T-helper 17 cell (primary cell): Measurements from ENCODE around the gene AAGAB. TPM values are rescaled to one million over a fixed set of nuclear protein-coding genes. Genes with fewer than 3 reads are reported as not detected.

Experiments
- ATAC-seq: fragments of 150-1000 bp; cut with Tn5 transposase; 2 replicates; pipeline ENCODE4 v1.10.0; 2021; ENCODE audit warnings: mild to moderate bottlenecking, moderate library complexity
- DNase-seq, 3 donors: peaks; one replicate each; pipeline versions ENCODE4 v3.0.0 to v3.0.0-alpha.2; 2020 to 2021
- H3K9me3 ChIP-seq: one replicate; pipeline ENCODE4 v1.7.0; 2013; ENCODE audit warnings: low read length, mild to moderate bottlenecking; ENCODE audit not compliant: control insufficient read depth, poor library complexity, severe bottlenecking
- H3K27ac Mint-ChIP-seq: one replicate; pipeline ENCODE4 v1.8.0; 2022; ENCODE audit warnings: mild to moderate bottlenecking, moderate library complexity, mixed read lengths
- H3K27me3 Mint-ChIP-seq: one replicate; pipeline ENCODE4 v1.8.0; 2022; ENCODE audit warnings: mixed read lengths
- H3K36me3 Mint-ChIP-seq: one replicate; pipeline ENCODE4 v1.8.0; 2022; ENCODE audit warnings: low read depth, mixed read lengths
- H3K4me1 Mint-ChIP-seq: one replicate; pipeline ENCODE4 v1.8.0; 2022; ENCODE audit warnings: mild to moderate bottlenecking, mixed read lengths
- H3K4me3 Mint-ChIP-seq: one replicate; pipeline ENCODE4 v1.8.0; 2022; ENCODE audit warnings: mild to moderate bottlenecking, moderate library complexity, mixed read lengths
- total RNA-seq, 4 donors: library from RNA in 2 of 4; stranded (reverse) in 2 of 4; gene quantifications; one replicate each; pipeline ENCODE4 v1.2.3 and lab custom pipeline; 2022 to 2026

AAGAB gene
- total RNA-seq, 2 donors from 2014 or later: 29.0 to 30.6 TPM

GRCh38 chr15:67196672-67197363 is 57.6 kb downstream of the AAGAB start:
- peaks cover 3% of the 10 kb centered on the region for H3K36me3 Mint-ChIP-seq
- no peak overlapping the region for H3K4me3 Mint-ChIP-seq
- no peaks in the 10 kb centered on the region for H3K27me3 Mint-ChIP-seq
- peaks cover 22% of the 10 kb centered on the region for H3K4me1 Mint-ChIP-seq
- no peaks in the 10 kb centered on the region for H3K9me3 ChIP-seq
- H3K27ac Mint-ChIP-seq: peak overlapping the region; percentile 19
- DNase-seq (no peak), ATAC-seq (no peak)

- Mint-ChIP-seq H3K4me1 (peaks cover 20% of the 10 kb centered on the region), H3K27me3 (no peaks in the 10 kb centered on the region), H3K4me3 (no peak overlapping the region), H3K36me3 (peaks cover 3% of the 10 kb centered on the region), H3K27ac (peak overlapping the region; percentile 19)
- ATAC-seq (no peak), DNase-seq (no peak)
- no peaks in the 10 kb centered on the region for H3K9me3 ChIP-seq
These were observed 58.2 kb downstream of the AAGAB start for GRCh38 chr15:67196222-67196621.

GRCh38 chr15:67195305-67195704 is 59.2 kb downstream of the AAGAB start:
- H3K27me3 Mint-ChIP-seq: no peaks in the 10 kb centered on the region
- DNase-seq (no peak), ATAC-seq (no peak)
- H3K4me1 Mint-ChIP-seq: peaks cover 18% of the 10 kb centered on the region
- H3K36me3 Mint-ChIP-seq: peaks cover 3% of the 10 kb centered on the region
- H3K27ac Mint-ChIP-seq: peak overlapping the region; percentile 41
- no peaks in the 10 kb centered on the region for H3K9me3 ChIP-seq
- no peak overlapping the region for H3K4me3 Mint-ChIP-seq

- Mint-ChIP-seq H3K4me1 (peaks cover 18% of the 10 kb centered on the region), H3K4me3 (peak overlapping the region; percentile 15), H3K36me3 (peaks cover 3% of the 10 kb centered on the region), H3K27me3 (no peaks in the 10 kb centered on the region), H3K27ac (no peak overlapping the region)
- no peaks in the 10 kb centered on the region for H3K9me3 ChIP-seq
- ATAC-seq (no peak), DNase-seq (no peak)
These were observed 60.0 kb downstream of the AAGAB start for GRCh38 chr15:67194171-67195114.

- ATAC-seq (no peak), DNase-seq (no peak)
- peak overlapping the region; percentile 53 for H3K27ac Mint-ChIP-seq
- no peak overlapping the region for H3K4me3 Mint-ChIP-seq
- no peaks in the 10 kb centered on the region for H3K9me3 ChIP-seq
- H3K27me3 Mint-ChIP-seq: no peaks in the 10 kb centered on the region
- peaks cover 14% of the 10 kb centered on the region for H3K4me1 Mint-ChIP-seq
- peaks cover 8% of the 10 kb centered on the region for H3K36me3 Mint-ChIP-seq
These were observed 61.1 kb downstream of the AAGAB start for GRCh38 chr15:67193223-67193990.

- H3K9me3 ChIP-seq: no peaks in the 10 kb centered on the region
- Mint-ChIP-seq H3K27me3 (no peaks in the 10 kb centered on the region), H3K36me3 (peaks cover 10% of the 10 kb centered on the region), H3K27ac (peak overlapping the region; percentile 53), H3K4me3 (no peak overlapping the region), H3K4me1 (peaks cover 7% of the 10 kb centered on the region)
- no peak for ATAC-seq
- no peak for DNase-seq
These were observed 62.2 kb downstream of the AAGAB start for GRCh38 chr15:67192185-67192820.

- peaks cover 10% of the 10 kb centered on the region for H3K36me3 Mint-ChIP-seq
- H3K9me3 ChIP-seq: no peaks in the 10 kb centered on the region
- no peaks in the 10 kb centered on the region for H3K27me3 Mint-ChIP-seq
- DNase-seq: no peak
- no peak overlapping the region for H3K27ac Mint-ChIP-seq
- peaks cover 9% of the 10 kb centered on the region for H3K4me1 Mint-ChIP-seq
- no peak overlapping the region for H3K4me3 Mint-ChIP-seq
- ATAC-seq: no peak
These were observed 63.6 kb downstream of the AAGAB start for GRCh38 chr15:67190813-67191212.

GRCh38 chr15:67190326-67190725 is 64.1 kb downstream of the AAGAB start:
- Mint-ChIP-seq H3K36me3 (peaks cover 10% of the 10 kb centered on the region), H3K4me1 (peaks cover 13% of the 10 kb centered on the region), H3K4me3 (no peak overlapping the region), H3K27me3 (no peaks in the 10 kb centered on the region), H3K27ac (no peak overlapping the region)
- DNase-seq (no peak), ATAC-seq (no peak)
- H3K9me3 ChIP-seq: no peaks in the 10 kb centered on the region

GRCh38 chr15:67189326-67190051 is 65.0 kb downstream of the AAGAB start:
- ATAC-seq (no peak), DNase-seq (no peak)
- Mint-ChIP-seq H3K27ac (peak overlapping the region; percentile 65), H3K4me1 (peaks cover 17% of the 10 kb centered on the region), H3K27me3 (no peaks in the 10 kb centered on the region), H3K4me3 (no peak overlapping the region), H3K36me3 (peaks cover 14% of the 10 kb centered on the region)
- no peaks in the 10 kb centered on the region for H3K9me3 ChIP-seq

GRCh38 chr15:67188551-67189218 is 65.8 kb downstream of the AAGAB start:
- no peaks in the 10 kb centered on the region for H3K9me3 ChIP-seq
- peaks cover 11% of the 10 kb centered on the region for H3K36me3 Mint-ChIP-seq
- ATAC-seq (no peak), DNase-seq (no peak)
- peak overlapping the region; percentile 65 for H3K27ac Mint-ChIP-seq
- H3K4me1 Mint-ChIP-seq: peaks cover 14% of the 10 kb centered on the region
- no peak overlapping the region for H3K4me3 Mint-ChIP-seq
- H3K27me3 Mint-ChIP-seq: no peaks in the 10 kb centered on the region

GRCh38 chr15:67187351-67187854 is 67.1 kb downstream of the AAGAB start:
- ATAC-seq (no peak), DNase-seq (no peak)
- peaks cover 15% of the 10 kb centered on the region for H3K4me1 Mint-ChIP-seq
- H3K36me3 Mint-ChIP-seq: peaks cover 11% of the 10 kb centered on the region
- no peak overlapping the region for H3K4me3 Mint-ChIP-seq
- no peaks in the 10 kb centered on the region for H3K27me3 Mint-ChIP-seq
- no peaks in the 10 kb centered on the region for H3K9me3 ChIP-seq
- H3K27ac Mint-ChIP-seq: peak overlapping the region; percentile 88

- Mint-ChIP-seq H3K27me3 (no peaks in the 10 kb centered on the region), H3K27ac (peak overlapping the region; percentile 88), H3K4me3 (no peak overlapping the region), H3K4me1 (peaks cover 15% of the 10 kb centered on the region), H3K36me3 (peaks cover 11% of the 10 kb centered on the region)
- no peaks in the 10 kb centered on the region for H3K9me3 ChIP-seq
- ATAC-seq: no peak
- no peak for DNase-seq
These were observed 67.8 kb downstream of the AAGAB start for GRCh38 chr15:67186688-67187087.
